GM23248 (cell line): Measurements from ENCODE around the gene ZNF536. TPM values are rescaled to one million over a fixed set of nuclear protein-coding genes. Genes with fewer than 3 reads are reported as not detected.

ENCODE experiments used
- DNase-seq: peaks from one replicate; pipeline ENCODE4 v3.0.0-alpha.2; 2015
- H2AFZ ChIP-seq: fragments of 200-600 bp; sonication (generic); 2 replicates; pipeline ENCODE4 v1.6.1; 2016; ENCODE audit warnings: antibody characterized with exemption
- H3F3A ChIP-seq: fragments of 200-600 bp; sonication (generic); 2 replicates; pipeline ENCODE4 v1.6.1; 2016; ENCODE audit warnings: mild to moderate bottlenecking, antibody characterized with exemption, mixed run types; ENCODE audit not compliant: insufficient read depth
- H3K27ac ChIP-seq: fragments of 200-600 bp; sonication (generic); 2 replicates; pipeline ENCODE4 v1.5.1; 2016; ENCODE audit warnings: mild to moderate bottlenecking
- H3K27me3 ChIP-seq: fragments of 200-600 bp; sonication (generic); replicated peaks from 2 replicates; pipeline ENCODE4 v1.6.1; 2016; ENCODE audit warnings: mild to moderate bottlenecking; ENCODE audit not compliant: insufficient read depth
- H3K36me3 ChIP-seq: fragments of 200-600 bp; sonication (generic); 2 replicates; pipeline ENCODE4 v1.6.1; 2016; ENCODE audit warnings: low read depth, mild to moderate bottlenecking
- H3K4me1 ChIP-seq: fragments of 200-600 bp; sonication (generic); 2 replicates; pipeline ENCODE4 v1.6.1; 2016; ENCODE audit warnings: mild to moderate bottlenecking; ENCODE audit not compliant: insufficient read depth
- H3K4me2 ChIP-seq: fragments of 200-600 bp; sonication (generic); one replicate; pipeline ENCODE4 v1.6.1; 2016; ENCODE audit warnings: mild to moderate bottlenecking; ENCODE audit not compliant: unreplicated experiment
- H3K4me3 ChIP-seq: fragments of 200-600 bp; sonication (generic); 2 replicates; pipeline ENCODE4 v1.5.1; 2016; ENCODE audit warnings: mild to moderate bottlenecking
- H3K79me2 ChIP-seq: fragments of 200-600 bp; sonication (generic); 2 replicates; pipeline ENCODE4 v1.6.1; 2016; ENCODE audit warnings: mild to moderate bottlenecking; ENCODE audit not compliant: insufficient read depth
- H3K9ac ChIP-seq: fragments of 200-600 bp; sonication (generic); 2 replicates; pipeline ENCODE4 v1.6.1; 2016; ENCODE audit warnings: mild to moderate bottlenecking
- H3K9me2 ChIP-seq: fragments of 200-600 bp; sonication (generic); 2 replicates; pipeline ENCODE4 v1.6.1; 2016; ENCODE audit warnings: mixed run types, mild to moderate bottlenecking, moderate library complexity; ENCODE audit not compliant: insufficient read depth
- H3K9me3 ChIP-seq: fragments of 200-600 bp; sonication (generic); one replicate; pipeline ENCODE4 v1.6.1; 2017; ENCODE audit warnings: low read depth
- H4K20me1 ChIP-seq: fragments of 200-600 bp; sonication (generic); 2 replicates; pipeline ENCODE4 v1.6.0; 2016; ENCODE audit not compliant: insufficient read depth
- EZH2 ChIP-seq: fragments of 200-600 bp; sonication (generic); IDR thresholded peaks from 2 replicates; pipeline ENCODE4 v1.6.1; 2018; ENCODE audit warnings: antibody characterized with exemption, mild to moderate bottlenecking; ENCODE audit not compliant: insufficient read depth, poor library complexity, severe bottlenecking
- EZH2phosphoT487 ChIP-seq: fragments of 200-600 bp; sonication (generic); IDR thresholded peaks from 2 replicates; pipeline ENCODE4 v1.6.1; 2018; ENCODE audit warnings: antibody characterized with exemption, moderate library complexity, mild to moderate bottlenecking, low read depth; ENCODE audit not compliant: insufficient read depth
- WGBS, 2 experiments: methylation state at CpG; one replicate each; pipeline ENCODE4 v1.1.6; 2015 to 2017; ENCODE audit warnings: low lambda C conversion rate in 2 of 2, low coverage in 1 of 2; ENCODE audit errors: missing lambda C conversion rate in 2 of 2; 5-methylcytosine and 5-hydroxymethylcytosine counted together
- in situ Hi-C: fragments of 300-500 bp; cut with MboI; formaldehyde crosslinking; loops from 2 replicates; pipeline ENCODE4 v1.15.0; 2020
- polyA plus RNA-seq: library from polyadenylated mRNA; unstranded; fragments of >200 nt; fragmentation: Nextera tagmentation; extraction: Ambion mirVana; gene quantifications from 2 replicates; pipeline ENCODE4 v1.2.1, GENCODE V29; 2016
- total RNA-seq: library from RNA; depleted of rRNA; stranded (reverse); fragments of >200 nt; shearing (Covaris generic); gene quantifications from 2 replicates; pipeline ENCODE4 v1.2.3, GENCODE V29; 2014

The ZNF536 gene
- total and polyA plus RNA-seq, 2 experiments from 2014 or later: 0.35 to 0.43 TPM

GRCh38 chr19:30350692-30351663 lies 21.2 kb upstream of the ZNF536 start:
- in situ Hi-C loops: no loop called here

GRCh38 chr19:30351774-30352173 lies 20.4 kb upstream of the ZNF536 start:
- no peak for DNase-seq
- Histone ChIP-seq H3K9ac (no peak overlapping the region), H2AFZ (no peak overlapping the region), H3K27me3 (no peaks in the 10 kb centered on the region; the same call in 1 of the 2 replicates), H3K9me2 (no peaks in the 10 kb centered on the region), H3K4me2 (no peak overlapping the region), H3K9me3 (no peaks in the 10 kb centered on the region), H3K36me3 (no peaks in the 10 kb centered on the region), H3K27ac (no peak overlapping the region), H3K79me2 (no peaks in the 10 kb centered on the region), H4K20me1 (no peaks in the 10 kb centered on the region), H3F3A (no peaks in the 10 kb centered on the region), H3K4me1 (no peaks in the 10 kb centered on the region), H3K4me3 (no peak overlapping the region)
- in situ Hi-C loops: no loop called here
- TF ChIP-seq EZH2: no peak
- no peak for TF ChIP-seq EZH2phosphoT487
- 83 to 87% methylated on average over 2 of the region's 2 CpGs for WGBS, 2 experiments

More at GRCh38 chr19:30350692-30351663, 21.2 kb upstream of the ZNF536 start:
- TF ChIP-seq EZH2phosphoT487: no peak
- no peak for TF ChIP-seq EZH2
- 60 to 62% methylated on average over 7 of the region's 7 CpGs for WGBS, 2 experiments
- Histone ChIP-seq H3K36me3 (no peaks in the 10 kb centered on the region), H3K9ac (no peak overlapping the region), H3K9me3 (no peaks in the 10 kb centered on the region), H3K27ac (no peak overlapping the region), H3K9me2 (no peaks in the 10 kb centered on the region), H3K27me3 (no peaks in the 10 kb centered on the region; the same call in 1 of the 2 replicates), H3K79me2 (no peaks in the 10 kb centered on the region), H3K4me1 (no peaks in the 10 kb centered on the region), H3K4me3 (no peak overlapping the region), H4K20me1 (no peaks in the 10 kb centered on the region), H3F3A (no peaks in the 10 kb centered on the region), H2AFZ (no peak overlapping the region), H3K4me2 (no peak overlapping the region)
- DNase-seq: no peak

- Histone ChIP-seq H3K4me1 (no peaks in the 10 kb centered on the region), H3K79me2 (no peaks in the 10 kb centered on the region), H2AFZ (no peak overlapping the region), H3K9me2 (no peaks in the 10 kb centered on the region), H4K20me1 (no peaks in the 10 kb centered on the region), H3F3A (no peaks in the 10 kb centered on the region), H3K27me3 (no peaks in the 10 kb centered on the region; the same call in 1 of the 2 replicates), H3K9ac (no peak overlapping the region), H3K4me2 (no peak overlapping the region), H3K4me3 (no peak overlapping the region), H3K9me3 (no peaks in the 10 kb centered on the region), H3K36me3 (no peaks in the 10 kb centered on the region), H3K27ac (no peak overlapping the region)
- TF ChIP-seq EZH2 (no peak), EZH2phosphoT487 (no peak)
- 88 to 90% methylated on average over 13 of the region's 13 CpGs for WGBS, 2 experiments
- in situ Hi-C loops: no loop called here
- DNase-seq: no peak
Measured at GRCh38 chr19:30353394-30353945, 18.7 kb upstream of the ZNF536 start.

GRCh38 chr19:30355586-30355985 lies 16.6 kb upstream of the ZNF536 start:
- Histone ChIP-seq H3K4me2 (no peak overlapping the region), H3F3A (no peaks in the 10 kb centered on the region), H3K4me3 (no peak overlapping the region), H3K9ac (no peak overlapping the region), H3K4me1 (no peaks in the 10 kb centered on the region), H3K9me2 (no peaks in the 10 kb centered on the region), H4K20me1 (no peaks in the 10 kb centered on the region), H3K36me3 (no peaks in the 10 kb centered on the region), H3K27ac (no peak overlapping the region), H3K27me3 (no peaks in the 10 kb centered on the region), H3K9me3 (no peaks in the 10 kb centered on the region), H3K79me2 (no peaks in the 10 kb centered on the region), H2AFZ (no peak overlapping the region)
- in situ Hi-C loops: no loop called here
- no peak for DNase-seq
- 76 to 88% methylated on average over 5 of the region's 5 CpGs for WGBS, 2 experiments
- TF ChIP-seq EZH2phosphoT487 (no peak), EZH2 (no peak)
